HFFc6 (cell line): ENCODE measurements around the gene CILP2. TPM values are rescaled to one million over a fixed set of nuclear protein-coding genes. Genes with fewer than 3 reads are reported as not detected.

Experiments
- DNase-seq: peaks from one replicate; pipeline ENCODE4 v3.0.0-alpha.2; 2018
- H3K27ac Mint-ChIP-seq: 2 replicates; pipeline ENCODE4 v1.8.0; 2020; ENCODE audit warnings: mild to moderate bottlenecking, mixed read lengths
- H3K27me3 Mint-ChIP-seq: 2 replicates; pipeline ENCODE4 v1.8.0; 2021; ENCODE audit warnings: mild to moderate bottlenecking, moderate library complexity, mixed read lengths; ENCODE audit not compliant: insufficient read depth
- H3K36me3 Mint-ChIP-seq: 2 replicates; pipeline ENCODE4 v1.8.0; 2021; ENCODE audit warnings: low read depth, mixed read lengths
- H3K4me1 Mint-ChIP-seq: 2 replicates; pipeline ENCODE4 v1.8.0; 2020; ENCODE audit warnings: low read depth, mixed read lengths
- H3K4me3 Mint-ChIP-seq: 2 replicates; pipeline ENCODE4 v1.8.0; 2020; ENCODE audit warnings: mild to moderate bottlenecking, moderate library complexity, mixed read lengths
- H3K9me3 Mint-ChIP-seq: 2 replicates; pipeline ENCODE4 v1.8.0; 2020; ENCODE audit warnings: mild to moderate bottlenecking, mixed read lengths
- CTCF ChIP-seq: fragments of 200-600 bp; sonication (generic); IDR thresholded peaks from 2 replicates; pipeline ENCODE4 v1.5.0; 2021; ENCODE audit warnings: antibody characterized with exemption, mild to moderate bottlenecking
- total RNA-seq, 6 experiments: library from RNA; stranded (reverse); fragmentation: NEBNext Ultra II Directional; extraction: Animal tissue kit (Norgen Biotek cat#: 25700); gene quantifications; 2 replicates in 1 of 6; 3 replicates in 5 of 6; pipeline ENCODE4 v1.2.3, GENCODE V29; 2021

Gene CILP2
- total RNA-seq, 6 experiments from 2014 or later: 0.09 to 0.28 (median 0.15) TPM

GRCh38 chr19:19566306-19566705 lies 28.2 kb downstream of the CILP2 start:
- H3K27me3 Mint-ChIP-seq: no peaks in the 10 kb centered on the region

GRCh38 chr19:19567391-19567790 lies 29.3 kb downstream of the CILP2 start:
- H3K36me3 Mint-ChIP-seq: peaks cover 9% of the 10 kb centered on the region
- H3K9me3 Mint-ChIP-seq: peaks cover 6% of the 10 kb centered on the region
- H3K27me3 Mint-ChIP-seq: no peaks in the 10 kb centered on the region; the same call in 1 of the 2 replicates
- DNase-seq: no peak
- no peak for TF ChIP-seq CTCF
- H3K27ac Mint-ChIP-seq: no peak overlapping the region
- no peak overlapping the region for H3K4me3 Mint-ChIP-seq
- peaks cover 18% of the 10 kb centered on the region for H3K4me1 Mint-ChIP-seq

More at GRCh38 chr19:19566306-19566705, 28.2 kb downstream of the CILP2 start:
- H3K4me3 Mint-ChIP-seq: no peak overlapping the region
- peak; percentile 50 for DNase-seq
- H3K9me3 Mint-ChIP-seq: peaks cover 6% of the 10 kb centered on the region
- peaks cover 9% of the 10 kb centered on the region for H3K36me3 Mint-ChIP-seq
- peaks cover 18% of the 10 kb centered on the region for H3K4me1 Mint-ChIP-seq
- H3K27ac Mint-ChIP-seq: no peak overlapping the region
- TF ChIP-seq CTCF: no peak

- TF ChIP-seq CTCF: no peak
- Mint-ChIP-seq H3K27me3 (peaks cover 1% of the 10 kb centered on the region; the same call in 1 of the 2 replicates), H3K4me1 (peaks cover 18% of the 10 kb centered on the region), H3K4me3 (no peak overlapping the region), H3K27ac (peak overlapping the region; percentile 58), H3K36me3 (peaks cover 9% of the 10 kb centered on the region), H3K9me3 (peaks cover 6% of the 10 kb centered on the region)
- DNase-seq: peak; percentile 65
These were observed 31.0 kb downstream of the CILP2 start for GRCh38 chr19:19568802-19569756.

- Mint-ChIP-seq H3K4me1 (peaks cover 18% of the 10 kb centered on the region), H3K27ac (no peak overlapping the region), H3K9me3 (peaks cover 6% of the 10 kb centered on the region), H3K4me3 (no peak overlapping the region), H3K27me3 (peaks cover 1% of the 10 kb centered on the region; the same call in 1 of the 2 replicates), H3K36me3 (peaks cover 9% of the 10 kb centered on the region)
- DNase-seq: no peak
- no peak for TF ChIP-seq CTCF
These were observed 32.5 kb downstream of the CILP2 start for GRCh38 chr19:19570571-19570970.

- H3K4me3 Mint-ChIP-seq: no peak overlapping the region
- peaks cover 9% of the 10 kb centered on the region for H3K36me3 Mint-ChIP-seq
- DNase-seq: no peak
- peaks cover 6% of the 10 kb centered on the region for H3K9me3 Mint-ChIP-seq
- no peak for TF ChIP-seq CTCF
- H3K4me1 Mint-ChIP-seq: peaks cover 15% of the 10 kb centered on the region
- peaks cover 1% of the 10 kb centered on the region; the same call in 1 of the 2 replicates for H3K27me3 Mint-ChIP-seq
- no peak overlapping the region for H3K27ac Mint-ChIP-seq
These were observed 33.2 kb downstream of the CILP2 start for GRCh38 chr19:19571071-19571786.
